Measurements from ENCODE around the gene MYLK3.

- TF ChIP-seq CTCF (IDR thresholded peaks at IDR 0.05) (no peak), POLR2A (IDR thresholded peaks at IDR 0.05) (no peak)
These were observed 20.7 kb upstream of the MYLK3 start for GRCh38 chr16:46768809-46769208.
